MCF 10A (cell line): ENCODE results near the gene LCN9. TPM values are rescaled to one million over a fixed set of nuclear protein-coding genes. Genes with fewer than 3 reads are reported as not detected.

ENCODE experiments used
- Bru-seq: library from RNA; stranded (reverse); fragments of 400-500 nt; gene quantifications from one replicate; lab custom pipeline; 2021; lab: Mats Ljungman, UMichigan
- BruChase-seq, 2 experiments: library from RNA; stranded (reverse); fragments of 400-500 nt; gene quantifications; one replicate each; lab custom pipeline; 2021; lab: Mats Ljungman, UMichigan
- BruUV-seq: library from RNA; stranded (reverse); fragments of 400-500 nt; replicated peaks from 2 replicates; lab custom pipeline; 2021; lab: Mats Ljungman, UMichigan
- CTCF ChIA-PET: fragments of 300-600 bp; sonication (Branson Sonifier 250); formaldehyde crosslinking; extraction: SDS; loops from one replicate; lab custom pipeline; 2021; ENCODE audit warnings: antibody characterized with exemption, inconsistent platforms; lab: Yijun Ruan, JAX
- POLR2A ChIA-PET: fragments of 300-600, 350-650 bp; sonication (Branson Sonifier 250); formaldehyde crosslinking; extraction: SDS; loops from one replicate; lab custom pipeline; 2020; ENCODE audit warnings: antibody characterized with exemption, inconsistent platforms; lab: Yijun Ruan, JAX
- DNase-seq: peaks from one replicate; pipeline ENCODE4 v3.0.0-alpha.2; 2018; ENCODE audit not compliant: unreplicated experiment
- H3K27ac Mint-ChIP-seq: one replicate; pipeline ENCODE4 v1.8.0; 2022; ENCODE audit warnings: mild to moderate bottlenecking, low read depth, mixed read lengths; ENCODE audit not compliant: unreplicated experiment
- H3K27me3 Mint-ChIP-seq: one replicate; pipeline ENCODE4 v1.8.0; 2022; ENCODE audit warnings: mixed read lengths; ENCODE audit not compliant: insufficient read depth, unreplicated experiment
- H3K36me3 Mint-ChIP-seq: one replicate; pipeline ENCODE4 v1.8.0; 2022; ENCODE audit warnings: mild to moderate bottlenecking, moderate library complexity, mixed read lengths; ENCODE audit not compliant: insufficient read depth, unreplicated experiment
- H3K4me1 Mint-ChIP-seq: one replicate; pipeline ENCODE4 v1.8.0; 2022; ENCODE audit warnings: mixed read lengths; ENCODE audit not compliant: insufficient read depth, unreplicated experiment
- H3K4me3 Mint-ChIP-seq: one replicate; pipeline ENCODE4 v1.8.0; 2022; ENCODE audit warnings: mild to moderate bottlenecking, moderate library complexity, mixed read lengths; ENCODE audit not compliant: unreplicated experiment
- H3K9me3 Mint-ChIP-seq: one replicate; pipeline ENCODE4 v1.8.0; 2022; ENCODE audit warnings: mixed read lengths; ENCODE audit not compliant: unreplicated experiment
- CTCF ChIP-seq: fragments of 200-600 bp; IDR thresholded peaks from one replicate; pipeline ENCODE4 v1.8.0; 2022; ENCODE audit warnings: antibody characterized with exemption, mild to moderate bottlenecking; ENCODE audit not compliant: unreplicated experiment
- intact Hi-C: fragments of 100-400 bp; cut with micrococcal nuclease; formaldehyde crosslinking; loops from 2 replicates; pipeline ENCODE4 v1.14.1; 2022
- long read RNA-seq: library from polyadenylated mRNA; stranded (forward); transcript quantifications from one replicate; pipeline ENCODE4 v2.0.0, GENCODE V29; 2022
- total RNA-seq: library from RNA; stranded (reverse); gene quantifications from 2 replicates; pipeline ENCODE4 v1.2.3, GENCODE V29; 2022

LCN9 gene
- total RNA-seq = not detected in 2 replicates
- not detected for Bru-seq, nascent RNA
- not detected for BruChase-seq, experiment 1, labeled RNA remaining after a 6-hour chase
- not detected for BruChase-seq, experiment 2, labeled RNA remaining after a 2-hour chase
- long read RNA-seq = 0 reads

GRCh38 chr9:135662758-135663450 lies at the start of gene LCN9:
TSS of gene LCN9 (plus strand) at chr9:135663309. CDS start at chr9:135663322, 13 bp downstream.
- ChIA-PET POLR2A (interaction anchor here (0.6 kb wide), 1 partner anchor 443 kb away, joined by 3 read pairs; no protein-coding TSS in a partner anchor), CTCF (interaction anchor here (0.5 kb wide), 1 partner anchor 26 kb away, joined by 3 read pairs; no protein-coding TSS in a partner anchor)
- H3K27ac Mint-ChIP-seq = no peak within 1 kb of the TSS
- no peak for TF ChIP-seq CTCF
- H3K4me3 Mint-ChIP-seq = no peak within 1 kb of the TSS
- intact Hi-C loops = no loop called here
- H3K36me3 Mint-ChIP-seq = no peaks in the 10 kb centered on the region
- H3K4me1 Mint-ChIP-seq = no peaks in the 10 kb centered on the region
- peak; percentile 38 for DNase-seq
- BruUV-seq = no TSS peak
- H3K9me3 Mint-ChIP-seq = no peaks in the 10 kb centered on the region
- H3K27me3 Mint-ChIP-seq = peaks cover 19% of the 10 kb centered on the region

- Mint-ChIP-seq H3K27me3 (peaks cover 53% of the 10 kb centered on the region), H3K27ac (no peak overlapping the region), H3K4me3 (no peak overlapping the region), H3K9me3 (no peaks in the 10 kb centered on the region), H3K4me1 (no peaks in the 10 kb centered on the region), H3K36me3 (no peaks in the 10 kb centered on the region)
- no peak for TF ChIP-seq CTCF
- ChIA-PET POLR2A (no interaction called here), CTCF (no interaction called here)
- no TSS peak for BruUV-seq
- DNase-seq = no peak
- intact Hi-C loops = no loop called here
These were observed 48.9 kb upstream of the LCN9 start for GRCh38 chr9:135613946-135614805.

GRCh38 chr9:135614821-135615665 lies 48.1 kb upstream of the LCN9 start:
- peaks cover 46% of the 10 kb centered on the region for H3K27me3 Mint-ChIP-seq
- no peak overlapping the region for H3K27ac Mint-ChIP-seq
- no peaks in the 10 kb centered on the region for H3K36me3 Mint-ChIP-seq
- no peaks in the 10 kb centered on the region for H3K4me1 Mint-ChIP-seq
- CTCF ChIA-PET = interaction anchor here (1.0 kb wide), 1 partner anchor 13 kb away, joined by 5 read pairs; no protein-coding TSS in a partner anchor
- DNase-seq = no peak
- intact Hi-C loops = no loop called here
- H3K4me3 Mint-ChIP-seq = no peak overlapping the region
- no TSS peak for BruUV-seq
- no peaks in the 10 kb centered on the region for H3K9me3 Mint-ChIP-seq
- TF ChIP-seq CTCF = no peak
- POLR2A ChIA-PET = no interaction called here
